Fibroblast of skin of left biceps (primary cell): ENCODE data around the gene NRG2.

Experiments used
- DNase-seq, 2 experiments: peaks; one replicate each; pipeline ENCODE4 v3.0.0-alpha.2; 2013; ENCODE audit warnings: low read depth in 2 of 2

Gene NRG2

GRCh38 chr5:139882316-139882715 is 160.8 kb downstream of the NRG2 start:
- DNase-seq = no peak

GRCh38 chr5:139881143-139881733 is 161.9 kb downstream of the NRG2 start:
- no peak for DNase-seq

- no peak for DNase-seq
Observed at GRCh38 chr5:139880416-139881142, 162.5 kb downstream of the NRG2 start.

GRCh38 chr5:139878093-139878492 is 165.0 kb downstream of the NRG2 start:
- DNase-seq = no peak

- DNase-seq = no peak
Observed at GRCh38 chr5:139877129-139877597, 165.9 kb downstream of the NRG2 start.

- DNase-seq = no peak
Observed at GRCh38 chr5:139875957-139876356, 167.1 kb downstream of the NRG2 start.

GRCh38 chr5:139872851-139873794 is 170.0 kb downstream of the NRG2 start:
- DNase-seq = no peak

- no peak for DNase-seq
Observed at GRCh38 chr5:139872052-139872766, 170.9 kb downstream of the NRG2 start.

- DNase-seq = no peak
Observed at GRCh38 chr5:139871614-139872013, 171.5 kb downstream of the NRG2 start.

GRCh38 chr5:139870677-139871076 is 172.4 kb downstream of the NRG2 start:
- DNase-seq = no peak

GRCh38 chr5:139869042-139869790 is 173.9 kb downstream of the NRG2 start:
- no peak for DNase-seq

- DNase-seq = no peak
Observed at GRCh38 chr5:139867581-139867980, 175.5 kb downstream of the NRG2 start.

- no peak for DNase-seq
Observed at GRCh38 chr5:139867109-139867508, 176.0 kb downstream of the NRG2 start.

- DNase-seq = no peak
Observed at GRCh38 chr5:139864716-139865483, 178.2 kb downstream of the NRG2 start.

- peak; percentile 9 to 12 for DNase-seq
Observed at GRCh38 chr5:139863855-139864558, 179.1 kb downstream of the NRG2 start.

GRCh38 chr5:139863361-139863760 is 179.7 kb downstream of the NRG2 start:
- DNase-seq = no peak

GRCh38 chr5:139862803-139863202 is 180.3 kb downstream of the NRG2 start:
- DNase-seq = no peak

GRCh38 chr5:139862313-139862712 is 180.8 kb downstream of the NRG2 start:
- DNase-seq = no peak

GRCh38 chr5:139861889-139862207 is 181.3 kb downstream of the NRG2 start:
- no peak for DNase-seq
